Adrenal gland (tissue), 5 donors: Measurements from ENCODE around the gene TCF12.

Experiments used
- POLR2A ChIP-seq, 2 donors: fragments of 450-650 bp; IDR thresholded peaks; one replicate each; pipeline ENCODE4 v1.6.1; 2017; ENCODE audit warnings: antibody characterized with exemption in 2 of 2, mild to moderate bottlenecking in 2 of 2, moderate library complexity in 1 of 2
- TF ChIP-seq, protein P1 (sequence below), 6 experiments: fragments of 450-650 bp in 4 of 6; fragments of 200-600 bp in 2 of 6; sonication (generic) in 1 of 6; IDR thresholded peaks; 1 replicate in 5 of 6; 2 replicates in 1 of 6; pipeline versions ENCODE4 v1.5.1 to v1.8.0; 2016 to 2021; ENCODE audit warnings: antibody characterized with exemption in 6 of 6, mild to moderate bottlenecking in 2 of 6, moderate library complexity in 1 of 6
- donor health status: DM: no; HTN: no; CAD: no.

DNA sequence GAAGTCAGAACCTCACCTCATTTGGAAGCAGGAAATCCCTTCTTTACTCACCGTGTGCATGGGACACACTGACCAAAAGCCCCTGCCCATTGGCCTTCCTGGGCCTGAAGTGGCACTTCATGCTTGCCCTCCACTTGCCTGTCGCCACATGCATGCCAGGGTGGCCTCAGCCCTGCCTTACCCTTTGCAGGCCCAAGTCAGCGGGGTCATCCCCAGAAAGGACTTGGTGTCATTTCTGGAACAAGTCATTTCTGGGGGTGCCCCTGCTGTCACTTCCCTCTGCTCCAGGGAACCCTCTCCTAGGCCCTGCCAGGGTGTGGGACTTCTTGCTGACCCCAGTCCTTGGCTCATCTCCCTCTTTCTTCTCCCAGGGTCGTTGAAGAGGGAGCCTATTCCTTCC lies 398.0 kb downstream of the TCF12 start:
- TF ChIP-seq, protein P1, sequence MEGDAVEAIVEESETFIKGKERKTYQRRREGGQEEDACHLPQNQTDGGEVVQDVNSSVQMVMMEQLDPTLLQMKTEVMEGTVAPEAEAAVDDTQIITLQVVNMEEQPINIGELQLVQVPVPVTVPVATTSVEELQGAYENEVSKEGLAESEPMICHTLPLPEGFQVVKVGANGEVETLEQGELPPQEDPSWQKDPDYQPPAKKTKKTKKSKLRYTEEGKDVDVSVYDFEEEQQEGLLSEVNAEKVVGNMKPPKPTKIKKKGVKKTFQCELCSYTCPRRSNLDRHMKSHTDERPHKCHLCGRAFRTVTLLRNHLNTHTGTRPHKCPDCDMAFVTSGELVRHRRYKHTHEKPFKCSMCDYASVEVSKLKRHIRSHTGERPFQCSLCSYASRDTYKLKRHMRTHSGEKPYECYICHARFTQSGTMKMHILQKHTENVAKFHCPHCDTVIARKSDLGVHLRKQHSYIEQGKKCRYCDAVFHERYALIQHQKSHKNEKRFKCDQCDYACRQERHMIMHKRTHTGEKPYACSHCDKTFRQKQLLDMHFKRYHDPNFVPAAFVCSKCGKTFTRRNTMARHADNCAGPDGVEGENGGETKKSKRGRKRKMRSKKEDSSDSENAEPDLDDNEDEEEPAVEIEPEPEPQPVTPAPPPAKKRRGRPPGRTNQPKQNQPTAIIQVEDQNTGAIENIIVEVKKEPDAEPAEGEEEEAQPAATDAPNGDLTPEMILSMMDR (IDR thresholded peaks at IDR 0.05): no peak
- no peak for TF ChIP-seq POLR2A (IDR thresholded peaks at IDR 0.05)
